Ammon's horn (tissue), 1 donor: ENCODE results near the gene CDC42SE2.

ENCODE experiments used
- DNase-seq: peaks from one replicate; pipeline ENCODE4 v3.0.0-alpha.2; 2016; ENCODE audit warnings: low spot score

Gene CDC42SE2, protein sequence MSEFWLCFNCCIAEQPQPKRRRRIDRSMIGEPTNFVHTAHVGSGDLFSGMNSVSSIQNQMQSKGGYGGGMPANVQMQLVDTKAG

GRCh38 chr5:131263648-131264450 is at the start of gene CDC42SE2:
Gene CDC42SE2, plus strand, starts transcription at chr5:131264053. Its CDS starts 95,441 bp downstream, at chr5:131359494.
- DNase-seq: peak; percentile 93

- no peak for DNase-seq
Observed at GRCh38 chr5:131214609-131215227, 49.1 kb upstream of the CDC42SE2 start.

DNA sequence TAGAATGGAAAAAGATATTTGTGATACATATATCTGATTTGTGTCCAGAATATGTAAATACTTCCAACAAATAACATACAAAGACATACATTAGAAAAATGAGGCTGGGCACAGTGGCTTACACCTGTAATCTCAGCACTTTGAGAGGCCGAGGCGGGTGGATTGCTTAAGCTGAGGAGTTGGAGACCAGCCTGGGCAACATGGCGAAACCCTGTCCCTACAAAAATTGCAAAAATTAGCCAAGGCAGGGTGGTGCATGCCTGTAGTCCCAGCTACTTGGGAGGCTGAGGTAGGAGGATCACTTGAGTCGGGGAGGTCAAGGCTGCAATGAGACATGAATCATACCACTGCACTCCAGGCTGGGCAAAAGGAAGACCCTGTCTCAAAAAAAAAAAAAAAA is 46.1 kb upstream of the CDC42SE2 start:
- DNase-seq: no peak

DNA sequence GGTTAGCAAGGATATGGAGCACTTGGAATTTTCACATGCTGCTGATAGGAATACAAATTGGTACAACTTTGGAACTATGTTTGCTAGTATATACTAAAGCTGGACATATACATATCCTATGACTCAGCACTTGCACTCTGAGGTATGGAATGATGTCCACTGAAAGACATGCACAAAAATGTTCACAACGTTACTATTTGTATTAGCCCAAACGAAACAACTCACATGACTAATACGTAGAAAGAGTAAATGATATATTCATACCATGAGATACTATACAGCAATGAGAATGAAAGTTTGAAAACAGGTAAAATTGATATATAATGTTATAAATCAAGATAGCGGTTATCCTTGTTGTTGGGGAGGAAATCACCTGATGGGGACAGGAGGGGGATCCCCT is 45.5 kb upstream of the CDC42SE2 start:
- no peak for DNase-seq

- no peak for DNase-seq
Observed at GRCh38 chr5:131220566-131220965, 43.3 kb upstream of the CDC42SE2 start.

GRCh38 chr5:131221008-131221703 is 42.7 kb upstream of the CDC42SE2 start:
- DNase-seq: no peak

DNA sequence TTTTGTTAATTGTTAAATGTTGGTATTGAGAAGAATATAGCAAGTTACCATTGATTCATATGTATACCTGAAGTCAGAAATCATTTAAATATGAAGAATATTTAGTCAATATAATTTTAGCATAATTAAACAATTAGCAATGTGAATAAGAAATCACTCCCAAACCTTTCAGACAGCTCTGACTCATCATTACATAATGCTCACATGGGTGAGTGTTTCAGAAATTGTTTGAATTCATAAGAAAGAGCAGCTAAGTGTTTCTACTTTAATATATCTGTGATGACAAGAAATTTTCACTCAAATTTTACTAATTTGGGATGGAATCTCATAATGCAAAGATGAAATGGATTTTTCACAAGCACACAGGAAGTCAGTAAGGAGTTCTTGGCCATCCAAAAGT is 42.0 kb upstream of the CDC42SE2 start:
- DNase-seq: peak; percentile 40

GRCh38 chr5:131222731-131223130 is 41.1 kb upstream of the CDC42SE2 start:
- DNase-seq: no peak

GRCh38 chr5:131223751-131224386 is 40.0 kb upstream of the CDC42SE2 start:
- DNase-seq: no peak

DNA sequence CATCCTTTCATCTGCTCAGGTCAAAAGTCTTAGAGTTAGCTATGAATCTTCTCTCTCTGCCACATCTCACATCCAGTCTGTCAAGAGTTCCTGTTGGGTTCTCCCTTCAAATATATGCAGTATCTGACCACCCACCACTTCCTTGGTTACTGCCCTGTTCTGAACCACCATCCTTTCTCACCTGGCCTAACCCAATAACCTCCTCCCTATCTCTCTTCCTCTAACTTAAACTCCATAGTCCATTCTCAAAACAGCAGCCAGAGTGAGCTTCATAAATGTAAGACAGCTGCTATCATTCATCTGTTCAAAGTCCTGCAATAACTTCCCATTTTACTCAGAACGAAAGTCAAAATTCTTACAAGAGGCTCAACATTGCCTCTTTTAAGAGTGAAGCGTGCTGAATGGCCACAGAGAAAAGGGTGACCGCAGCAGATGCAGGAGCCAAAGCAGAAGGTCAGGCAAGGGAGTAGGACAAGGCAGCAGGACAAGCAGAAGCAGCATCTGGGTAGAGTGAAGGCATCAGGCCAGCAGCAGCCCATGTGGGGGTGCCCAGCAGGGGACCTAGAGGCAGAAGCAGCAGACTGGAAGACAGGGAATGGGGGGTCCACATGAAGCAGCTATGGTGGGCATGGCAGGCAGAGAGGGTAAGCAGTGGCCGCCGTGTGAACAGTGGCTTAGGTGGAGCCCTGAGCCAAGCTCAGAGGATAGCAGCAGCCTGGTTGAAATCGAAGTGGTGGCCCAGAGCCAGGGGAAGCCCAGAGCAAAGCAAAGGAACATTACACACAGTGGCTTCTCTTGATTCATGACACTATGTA is 39.3 kb upstream of the CDC42SE2 start:
- DNase-seq: peak; percentile 74

- no peak for DNase-seq
Observed at GRCh38 chr5:131225282-131225974, 38.4 kb upstream of the CDC42SE2 start.

- no peak for DNase-seq
Observed at GRCh38 chr5:131226899-131227298, 37.0 kb upstream of the CDC42SE2 start.

DNA sequence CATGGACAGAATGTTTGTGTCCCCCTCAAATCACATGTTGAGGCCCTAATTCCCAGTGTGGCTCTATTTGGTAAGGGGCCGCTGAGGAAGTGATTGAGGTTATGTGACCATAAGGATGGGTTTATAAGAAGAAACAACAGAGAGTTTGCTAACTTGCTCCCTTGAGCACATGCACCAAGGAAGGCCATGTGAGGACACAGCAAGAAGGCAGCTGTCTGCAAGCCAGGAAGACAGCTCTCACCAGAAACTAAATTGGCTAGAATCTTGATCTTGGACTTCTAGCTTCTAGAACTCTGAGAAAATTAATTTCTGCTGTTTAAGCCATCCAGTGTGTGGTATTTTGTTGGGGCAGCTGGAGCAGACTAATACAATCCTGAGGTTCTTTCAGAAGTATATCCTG is 35.2 kb upstream of the CDC42SE2 start:
- no peak for DNase-seq

- no peak for DNase-seq
Observed at GRCh38 chr5:131229623-131230022, 34.2 kb upstream of the CDC42SE2 start.

GRCh38 chr5:131230406-131230805 is 33.4 kb upstream of the CDC42SE2 start:
- peak; percentile 63 for DNase-seq

- no peak for DNase-seq
Observed at GRCh38 chr5:131239686-131240085, 24.2 kb upstream of the CDC42SE2 start.

DNA sequence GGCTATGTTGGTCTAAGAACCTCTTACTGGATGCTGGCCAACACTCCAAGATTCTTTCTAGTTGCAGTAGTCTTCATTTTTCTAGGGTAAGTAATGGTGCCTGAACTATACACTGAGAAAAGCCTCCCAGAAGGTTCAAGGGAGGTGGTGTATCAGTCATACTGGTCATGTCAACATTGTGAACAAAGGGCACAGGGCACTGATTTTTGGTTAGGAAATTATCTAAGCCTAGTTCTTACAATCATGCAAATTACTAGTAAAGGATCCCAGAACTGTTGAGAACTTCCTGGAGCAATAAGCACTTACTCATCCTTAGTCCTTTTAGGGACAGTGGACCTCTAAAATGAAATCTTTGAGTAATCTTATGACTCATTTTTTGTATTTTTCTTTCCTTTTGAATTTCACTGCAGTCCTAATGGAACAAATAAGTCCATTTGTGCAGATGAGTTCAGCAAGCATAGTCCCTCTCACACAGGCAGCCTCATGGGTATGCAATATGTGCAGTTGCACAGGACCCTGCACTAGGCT is 21.1 kb upstream of the CDC42SE2 start:
- DNase-seq: no peak

- no peak for DNase-seq
Observed at GRCh38 chr5:131245312-131245711, 18.5 kb upstream of the CDC42SE2 start.

- no peak for DNase-seq
Observed at GRCh38 chr5:131245948-131246347, 17.9 kb upstream of the CDC42SE2 start.

- DNase-seq: no peak
Observed at GRCh38 chr5:131246504-131246903, 17.3 kb upstream of the CDC42SE2 start.
